ENCODE data around the gene EFCAB6. TPM values are rescaled to one million over a fixed set of nuclear protein-coding genes. Genes with fewer than 3 reads are reported as not detected.

The EFCAB6 gene
- total and polyA plus RNA-seq, 2 of the 13 experiments (the other 11 are each of a cell fraction or from before 2014, with no cell fraction given), result not detected

- Histone ChIP-seq H3K9me3 (ENCODE audit: low read length) (no peaks in the 10 kb centered on the region), H4K20me1 (ENCODE audit: insufficient read depth, low read length) (no peaks in the 10 kb centered on the region), H3K4me1 (ENCODE audit: insufficient read depth, low read length) (no peaks in the 10 kb centered on the region), H3K4me2 (ENCODE audit: low read depth, low read length) (no peak overlapping the region), H3K79me2 (ENCODE audit: insufficient read depth, low read length) (no peaks in the 10 kb centered on the region), H3K9ac (ENCODE audit: insufficient read depth, low read depth, low read length) (no peak overlapping the region), H2AFZ (ENCODE audit: low read length) (no peak overlapping the region), H3K36me3 (replicated peaks in 1 of 2; ENCODE audit: control insufficient read depth in 1 of 2, insufficient read depth in 2 of 2, low read length in 2 of 2) (no peaks in the 10 kb centered on the region), H3K4me3 (replicated peaks in 1 of 3; ENCODE audit: insufficient read depth in 1 of 3, low read depth in 2 of 3, low read length in 3 of 3) (no peak overlapping the region), H3K27me3 (ENCODE audit: control insufficient read depth in 1 of 2, insufficient read depth in 2 of 2, low read length in 2 of 2) (no peaks in the 10 kb centered on the region), H3K27ac (ENCODE audit: extremely low read length, insufficient read depth, low read length) (no peak overlapping the region)
- in situ Hi-C loops (cut with HindIII; ENCODE audit: extremely low pct_ligation_motif_present, low pct_unique_long_range_greater_than_20kb) (no loop called here), intact Hi-C loops (cut with micrococcal nuclease; ENCODE audit: unreplicated experiment) (no loop called here)
- no peak for ATAC-seq
- CTCF ChIA-PET (ENCODE audit: low intra/inter-chr PET ratio, low total read pairs), result no interaction called here
- BruUV-seq (replicated peaks), result no TSS peak
- TF ChIP-seq IKZF5 (CRISPR knock-in tag; IDR thresholded peaks at IDR 0.05) (no peak), ZSCAN20 (CRISPR knock-in tag; IDR thresholded peaks at IDR 0.05; ENCODE audit: borderline replicate concordance) (no peak), NFKB2 (CRISPR knock-in tag; IDR thresholded peaks at IDR 0.05; ENCODE audit: borderline replicate concordance) (no peak), ZNF792 (CRISPR knock-in tag; IDR thresholded peaks at IDR 0.05) (no peak), ZNF83 (CRISPR knock-in tag; IDR thresholded peaks at IDR 0.05; ENCODE audit: borderline replicate concordance) (no peak), ZSCAN5A (CRISPR knock-in tag; IDR thresholded peaks at IDR 0.05; ENCODE audit: borderline replicate concordance) (no peak), SIN3B (IDR thresholded peaks at IDR 0.05; ENCODE audit: low read length) (no peak)
- TF ChIP-seq, protein P1, sequence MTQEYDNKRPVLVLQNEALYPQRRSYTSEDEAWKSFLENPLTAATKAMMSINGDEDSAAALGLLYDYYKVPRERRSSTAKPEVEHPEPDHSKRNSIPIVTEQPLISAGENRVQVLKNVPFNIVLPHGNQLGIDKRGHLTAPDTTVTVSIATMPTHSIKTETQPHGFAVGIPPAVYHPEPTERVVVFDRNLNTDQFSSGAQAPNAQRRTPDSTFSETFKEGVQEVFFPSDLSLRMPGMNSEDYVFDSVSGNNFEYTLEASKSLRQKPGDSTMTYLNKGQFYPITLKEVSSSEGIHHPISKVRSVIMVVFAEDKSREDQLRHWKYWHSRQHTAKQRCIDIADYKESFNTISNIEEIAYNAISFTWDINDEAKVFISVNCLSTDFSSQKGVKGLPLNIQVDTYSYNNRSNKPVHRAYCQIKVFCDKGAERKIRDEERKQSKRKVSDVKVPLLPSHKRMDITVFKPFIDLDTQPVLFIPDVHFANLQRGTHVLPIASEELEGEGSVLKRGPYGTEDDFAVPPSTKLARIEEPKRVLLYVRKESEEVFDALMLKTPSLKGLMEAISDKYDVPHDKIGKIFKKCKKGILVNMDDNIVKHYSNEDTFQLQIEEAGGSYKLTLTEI (CRISPR knock-in tag; conservative IDR thresholded peaks at IDR 0.05), result no peak
- TF ChIP-seq, protein P2, sequence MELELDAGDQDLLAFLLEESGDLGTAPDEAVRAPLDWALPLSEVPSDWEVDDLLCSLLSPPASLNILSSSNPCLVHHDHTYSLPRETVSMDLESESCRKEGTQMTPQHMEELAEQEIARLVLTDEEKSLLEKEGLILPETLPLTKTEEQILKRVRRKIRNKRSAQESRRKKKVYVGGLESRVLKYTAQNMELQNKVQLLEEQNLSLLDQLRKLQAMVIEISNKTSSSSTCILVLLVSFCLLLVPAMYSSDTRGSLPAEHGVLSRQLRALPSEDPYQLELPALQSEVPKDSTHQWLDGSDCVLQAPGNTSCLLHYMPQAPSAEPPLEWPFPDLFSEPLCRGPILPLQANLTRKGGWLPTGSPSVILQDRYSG (CRISPR knock-in tag; IDR thresholded peaks at IDR 0.05), result no peak
- DNase-seq (ENCODE audit: low spot score), result no peak
- FAIRE-seq, result no peak
- POLR2A ChIA-PET, result no interaction called here
Measured at GRCh38 chr22:43726322-43726721, 85.8 kb downstream of the EFCAB6 start.

Data from HepG2 (cell line).